ENCODE results near the gene FOXL3. TPM values are rescaled to one million over a fixed set of nuclear protein-coding genes. Genes with fewer than 3 reads are reported as not detected.

The FOXL3 gene
- total and polyA plus RNA-seq, 4 donors, result not detected

GRCh38 chr7:309586-310228 is 19.7 kb downstream of the FOXL3 start:
- DNase-seq (ENCODE audit: low spot score), result no peak
- Histone ChIP-seq H3K27ac (ENCODE audit: low read depth in 1 of 2, low read length in 2 of 2) (no peak overlapping the region), H3K27me3 (ENCODE audit: control insufficient read depth in 4 of 4, insufficient read depth in 4 of 4, low read length in 3 of 4) (peaks cover 0 to under 1% (median 0%) of the 10 kb centered on the region in 4 donors), H3K36me3 (ENCODE audit: control insufficient read depth in 4 of 4, insufficient read depth in 3 of 4, low read depth in 1 of 4, low read length in 3 of 4) (no peaks in the 10 kb centered on the region), H3K4me1 (ENCODE audit: control insufficient read depth in 4 of 4, insufficient read depth in 4 of 4, low read length in 3 of 4) (no peaks in the 10 kb centered on the region), H3K4me3 (ENCODE audit: low read depth in 1 of 3, low read length in 3 of 3) (no peak overlapping the region), H3K9ac (ENCODE audit: low read depth in 1 of 2, low read length in 2 of 2) (no peak overlapping the region), H3K9me3 (ENCODE audit: control insufficient read depth in 4 of 4, low read length in 3 of 4) (no peaks in the 10 kb centered on the region)
- TF ChIP-seq FOXA1 (IDR thresholded peaks at IDR 0.05) (no peak), HNF4G (IDR thresholded peaks at IDR 0.05) (no peak), RAD21 (IDR thresholded peaks at IDR 0.05) (no peak), GABPA (IDR thresholded peaks at IDR 0.05 in 1 of 2, conservative IDR thresholded peaks at IDR 0.05 in 1 of 2) (no peak), REST (IDR thresholded peaks at IDR 0.05) (no peak), SP1 (IDR thresholded peaks at IDR 0.05) (no peak), ATF3 (IDR thresholded peaks at IDR 0.05) (no peak), NR2F2 (IDR thresholded peaks at IDR 0.05) (no peak)
- WGBS, result 90% methylated on average over 19 of the region's 19 CpGs

- 68% methylated on average over 19 of the region's 19 CpGs for whole genome bisulfite sequencing
Observed at GRCh38 chr7:311131-311680, 21.2 kb downstream of the FOXL3 start.

More at GRCh38 chr7:311131-311680, 21.2 kb downstream of the FOXL3 start:
- H3K4me3 ChIP-seq (ENCODE audit: low read depth in 1 of 3, low read length in 3 of 3), result no peak overlapping the region
- no peak for DNase-seq (ENCODE audit: low spot score)
- no peaks in the 10 kb centered on the region for H3K4me1 ChIP-seq (ENCODE audit: control insufficient read depth in 4 of 4, insufficient read depth in 4 of 4, low read length in 3 of 4)
- TF ChIP-seq REST (IDR thresholded peaks at IDR 0.05), result no peak
- TF ChIP-seq GABPA (IDR thresholded peaks at IDR 0.05 in 1 of 2, conservative IDR thresholded peaks at IDR 0.05 in 1 of 2), result no peak
- TF ChIP-seq TAF1 (conservative IDR thresholded peaks at IDR 0.05), result no peak
- no peak for TF ChIP-seq ZBTB33 (IDR thresholded peaks at IDR 0.05)
- H3K9ac ChIP-seq (ENCODE audit: low read depth in 1 of 2, low read length in 2 of 2), result no peak overlapping the region
- no peak overlapping the region for H3K27ac ChIP-seq (ENCODE audit: low read depth in 1 of 2, low read length in 2 of 2)
- H3K36me3 ChIP-seq (ENCODE audit: control insufficient read depth in 4 of 4, insufficient read depth in 3 of 4, low read depth in 1 of 4, low read length in 3 of 4), result no peaks in the 10 kb centered on the region
- H3K9me3 ChIP-seq (ENCODE audit: control insufficient read depth in 4 of 4, low read length in 3 of 4), result no peaks in the 10 kb centered on the region
- peaks cover 0 to 2% (median 0%) of the 10 kb centered on the region in 4 donors for H3K27me3 ChIP-seq (ENCODE audit: control insufficient read depth in 4 of 4, insufficient read depth in 4 of 4, low read length in 3 of 4)

Measured in liver (tissue), 9 donors.